ENCODE measurements around the gene TBC1D23.
"Not testable (repeated sequence)": the region's sequence is repeated elsewhere in the genome, so short reads cannot be mapped to it uniquely, and the experiment has no call there.

The TBC1D23 gene

DNA sequence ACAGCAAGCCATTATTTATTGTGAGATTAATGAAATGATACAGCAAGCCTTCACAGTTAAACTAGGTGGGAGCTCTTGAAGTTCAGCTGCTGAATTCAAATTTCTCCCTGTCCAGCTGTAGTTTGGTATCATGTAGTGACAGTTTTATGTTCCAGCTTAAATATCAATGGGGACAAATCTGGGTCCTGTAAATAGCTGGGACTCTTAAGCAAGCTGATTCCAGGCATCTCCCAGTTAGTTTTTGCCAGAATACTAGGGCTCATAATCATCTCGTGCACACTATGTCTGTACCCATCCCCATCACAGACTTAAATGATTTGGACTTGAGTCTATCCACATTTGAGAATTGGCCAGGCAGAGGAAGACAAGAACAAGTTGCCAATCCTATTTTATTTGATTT is 45.9 kb downstream of the TBC1D23 start:
- DNase-seq (ENCODE audit: low read depth): no peak

DNA sequence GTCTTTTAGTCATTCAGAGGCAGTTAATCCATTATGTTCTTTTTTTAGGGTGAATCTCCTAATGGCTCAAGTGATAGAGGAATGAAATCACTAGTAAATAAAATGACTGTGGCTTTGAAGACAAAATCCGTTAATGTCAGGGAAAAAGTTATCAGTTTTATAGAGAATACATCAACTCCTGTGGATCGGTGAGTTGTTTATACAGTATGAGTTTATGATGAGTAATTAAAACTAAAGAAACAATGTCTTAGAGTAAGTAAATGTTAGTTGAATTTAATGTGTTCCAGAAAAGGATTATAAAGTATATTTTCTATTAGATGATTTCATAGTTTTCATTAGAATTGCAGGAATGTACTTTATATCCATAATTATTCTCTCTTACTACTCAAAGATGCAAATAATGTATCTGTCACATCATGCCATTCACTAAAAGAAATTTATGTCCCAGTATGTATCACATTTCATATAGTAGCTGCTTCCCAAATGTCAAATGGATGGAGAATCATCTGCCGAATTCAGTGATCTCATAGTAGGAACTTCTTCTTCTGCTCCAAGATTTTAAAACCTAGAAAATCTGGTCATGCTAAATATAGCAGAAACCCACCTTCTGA is 49.7 kb downstream of the TBC1D23 start:
- DNase-seq (ENCODE audit: low read depth): no peak

- no peak for DNase-seq (ENCODE audit: low read depth)
Observed at GRCh38 chr3:100311011-100311410, 50.2 kb downstream of the TBC1D23 start.

GRCh38 chr3:100316641-100317069 is 55.9 kb downstream of the TBC1D23 start:
- DNase-seq (ENCODE audit: low read depth): peak; percentile 68

GRCh38 chr3:100317912-100318311 is 57.1 kb downstream of the TBC1D23 start:
- no peak for DNase-seq (ENCODE audit: low read depth)

- DNase-seq (ENCODE audit: low read depth): no peak
Observed at GRCh38 chr3:100319951-100320350, 59.2 kb downstream of the TBC1D23 start.

GRCh38 chr3:100324044-100324443 is 63.3 kb downstream of the TBC1D23 start:
- DNase-seq (ENCODE audit: low read depth): no peak

DNA sequence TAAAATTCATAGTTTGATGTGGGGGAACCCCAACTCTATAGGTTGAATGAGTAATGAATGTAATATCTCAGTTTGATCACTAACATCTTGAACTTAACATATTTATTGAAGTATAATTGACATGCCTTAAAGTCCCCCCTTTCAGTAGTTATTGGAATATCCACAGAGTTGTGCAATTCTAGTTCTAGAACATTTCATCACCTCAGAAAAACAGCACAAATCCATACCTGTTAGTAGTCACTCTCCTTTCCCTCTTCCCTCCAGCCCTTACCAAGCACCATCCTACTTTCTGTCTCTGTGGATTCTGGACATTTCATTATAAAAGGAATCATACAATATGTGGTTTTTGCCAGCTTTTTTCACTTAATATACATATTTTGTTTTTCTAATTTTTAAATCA is 65.0 kb downstream of the TBC1D23 start:
- no peak for DNase-seq (ENCODE audit: low read depth)

- DNase-seq (ENCODE audit: low read depth): not testable (repeated sequence)
Observed at GRCh38 chr3:100327377-100327776, 66.6 kb downstream of the TBC1D23 start.

- DNase-seq (ENCODE audit: low read depth): no peak
Observed at GRCh38 chr3:100329800-100330489, 69.2 kb downstream of the TBC1D23 start.

- DNase-seq (ENCODE audit: low read depth): no peak
Observed at GRCh38 chr3:100330651-100331050, 69.9 kb downstream of the TBC1D23 start.

DNA sequence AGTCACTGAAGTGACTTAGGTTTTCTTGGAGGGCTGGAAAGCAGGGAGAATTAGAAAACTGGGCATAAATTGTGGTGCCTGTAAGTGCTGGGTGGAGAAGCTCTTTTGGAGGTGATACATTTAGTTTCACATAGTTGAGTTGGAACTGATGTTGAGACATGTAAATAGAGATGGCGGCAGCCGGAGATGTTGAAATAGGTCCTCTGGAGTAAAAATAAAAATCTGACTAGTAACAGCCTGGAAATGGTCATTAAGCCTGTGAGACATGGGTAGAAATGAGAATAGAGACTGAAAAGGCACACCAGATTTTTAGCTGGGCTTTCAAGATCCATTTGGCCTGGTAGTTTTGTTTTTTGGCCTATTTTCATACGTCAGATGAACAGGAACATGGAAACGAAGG is 70.9 kb downstream of the TBC1D23 start:
- no peak for DNase-seq (ENCODE audit: low read depth)

DNA sequence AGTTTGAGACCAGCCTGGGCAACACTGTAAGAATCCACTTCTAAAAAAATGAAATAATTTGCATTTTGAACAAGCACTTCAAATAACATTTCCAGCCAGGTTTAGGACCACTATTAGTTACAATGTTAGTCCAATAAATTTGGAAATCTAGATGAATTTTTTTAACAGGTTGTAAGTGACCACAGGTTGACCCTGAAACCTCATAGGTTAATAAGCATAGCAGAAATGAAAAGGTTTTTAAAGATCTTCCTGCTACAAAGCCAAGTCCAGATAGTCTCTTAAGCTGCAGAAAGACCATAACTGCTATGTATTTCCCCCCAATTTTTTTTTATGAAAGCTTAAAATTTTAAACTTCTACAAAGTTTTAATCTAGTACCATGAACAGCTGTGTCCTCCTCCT is 72.3 kb downstream of the TBC1D23 start:
- DNase-seq (ENCODE audit: low read depth): no peak

- DNase-seq (ENCODE audit: low read depth): no peak
Observed at GRCh38 chr3:100333970-100334487, 73.2 kb downstream of the TBC1D23 start.

GRCh38 chr3:100334488-100335351 is 73.9 kb downstream of the TBC1D23 start, which contains the start of gene NIT2:
Gene NIT2, plus strand, starts transcription at chr3:100334757. Its CDS starts 35 bp downstream, at chr3:100334792.
- DNase-seq (ENCODE audit: low read depth): peak; percentile 81

DNA sequence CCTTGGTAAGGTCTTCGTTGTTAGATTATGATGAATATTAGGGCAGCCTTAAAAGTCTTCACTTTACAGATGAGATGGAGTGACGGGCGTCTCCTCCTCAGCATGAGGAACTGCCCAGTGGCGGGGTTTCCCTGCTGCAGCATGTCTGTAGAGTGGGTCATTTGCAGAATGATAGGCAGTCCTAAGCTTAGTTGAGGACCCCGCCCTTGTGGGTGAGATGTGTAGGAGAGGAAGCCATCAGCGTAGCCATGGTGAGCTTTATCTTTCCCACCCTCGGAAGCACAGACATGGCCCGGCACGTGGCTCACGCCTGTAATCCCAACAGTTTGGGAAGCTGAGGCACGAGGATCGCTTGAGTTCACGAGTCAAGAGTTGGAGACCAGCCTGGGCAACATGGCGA is 74.6 kb downstream of the TBC1D23 start:
- DNase-seq (ENCODE audit: low read depth): peak; percentile 25

- not testable (repeated sequence) for DNase-seq (ENCODE audit: low read depth)
Observed at GRCh38 chr3:100336229-100336628, 75.4 kb downstream of the TBC1D23 start.

- DNase-seq (ENCODE audit: low read depth): no peak
Observed at GRCh38 chr3:100338911-100339310, 78.1 kb downstream of the TBC1D23 start.

DNA sequence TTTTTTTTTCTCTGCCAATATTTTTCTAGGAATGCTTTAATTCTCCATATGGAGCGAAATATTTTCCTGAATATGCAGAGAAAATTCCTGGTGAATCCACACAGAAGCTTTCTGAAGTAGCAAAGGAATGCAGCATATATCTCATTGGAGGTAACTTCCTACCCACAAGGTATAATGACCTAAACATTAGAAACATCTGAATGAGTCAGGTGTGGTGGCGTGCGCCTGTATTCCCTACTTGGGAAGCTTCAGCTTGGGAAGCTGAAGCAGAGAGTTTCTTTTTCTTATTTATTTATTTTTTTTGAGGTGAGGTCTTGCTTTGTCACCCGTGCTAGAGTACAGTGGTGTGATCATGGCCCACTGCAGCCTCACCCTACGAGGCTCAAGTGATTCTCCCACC is 79.0 kb downstream of the TBC1D23 start:
- no peak for DNase-seq (ENCODE audit: low read depth)

GRCh38 chr3:100340527-100340926 is 79.7 kb downstream of the TBC1D23 start:
- no peak for DNase-seq (ENCODE audit: low read depth)

GRCh38 chr3:100348727-100349126 is 87.9 kb downstream of the TBC1D23 start:
- no peak for DNase-seq (ENCODE audit: low read depth)

- not testable (repeated sequence) for DNase-seq (ENCODE audit: low read depth)
Observed at GRCh38 chr3:100351770-100352169, 91.0 kb downstream of the TBC1D23 start.

All from EH (cell line).